Subcutaneous abdominal adipose tissue (tissue), 5 donors: Measurements from ENCODE around the gene NPPC.

Source experiments
- H3K27ac ChIP-seq: one replicate; pipeline ENCODE4 v1.7.0; 2013; ENCODE audit warnings: low read depth, mild to moderate bottlenecking, inconsistent platforms, low read length, moderate library complexity
- H3K27me3 ChIP-seq, 5 donors: one replicate each; pipeline ENCODE4 v1.7.0; 2013; ENCODE audit warnings: low read length in 5 of 5, inconsistent platforms in 1 of 5; ENCODE audit not compliant: control insufficient read depth in 5 of 5, insufficient read depth in 4 of 5
- H3K36me3 ChIP-seq, 5 donors: one replicate each; pipeline ENCODE4 v1.7.0; 2013; ENCODE audit warnings: low read length in 5 of 5; ENCODE audit not compliant: control insufficient read depth in 5 of 5, insufficient read depth in 5 of 5
- H3K4me1 ChIP-seq, 5 donors: one replicate each; pipeline ENCODE4 v1.7.0; 2013; ENCODE audit warnings: low read length in 5 of 5, mild to moderate bottlenecking in 3 of 5, moderate library complexity in 1 of 5; ENCODE audit not compliant: control insufficient read depth in 5 of 5, insufficient read depth in 5 of 5
- H3K4me3 ChIP-seq, 5 donors: one replicate each; pipeline ENCODE4 v1.7.0; 2013; ENCODE audit warnings: low read length in 5 of 5, low read depth in 1 of 5
- H3K9ac ChIP-seq, 5 donors: one replicate each; pipeline ENCODE4 v1.7.0; 2013; ENCODE audit warnings: low read length in 5 of 5, mild to moderate bottlenecking in 4 of 5, moderate library complexity in 3 of 5
- H3K9me3 ChIP-seq, 5 donors: one replicate each; pipeline ENCODE4 v1.7.0; 2013; ENCODE audit warnings: low read length in 5 of 5; ENCODE audit not compliant: control insufficient read depth in 5 of 5
- donor health status: healthy.
- donor health status: healthy.
- donor health status: healthy.
- donor health status: healthy.
- donor health status: healthy.

NPPC gene

GRCh38 chr2:231879216-231879615, 47.0 kb downstream of the NPPC start:
- no peak overlapping the region for H3K9ac ChIP-seq
- peaks cover 3 to 20% (median 10%) of the 10 kb centered on the region in 5 donors for H3K27me3 ChIP-seq
- H3K36me3 ChIP-seq, result no peaks in the 10 kb centered on the region
- H3K4me3 ChIP-seq, result no peak overlapping the region
- no peaks in the 10 kb centered on the region for H3K9me3 ChIP-seq
- H3K27ac ChIP-seq, result no peak overlapping the region
- peaks cover 0 to 9% (median 8%) of the 10 kb centered on the region in 5 donors for H3K4me1 ChIP-seq

GRCh38 chr2:231877533-231878456, 48.4 kb downstream of the NPPC start:
- Histone ChIP-seq H3K27ac (no peak overlapping the region), H3K4me3 (no peak overlapping the region), H3K27me3 (peaks cover 0 to 15% (median 10%) of the 10 kb centered on the region in 5 donors), H3K9me3 (no peaks in the 10 kb centered on the region), H3K4me1 (no peaks in the 10 kb centered on the region), H3K36me3 (no peaks in the 10 kb centered on the region), H3K9ac (no peak overlapping the region)

GRCh38 chr2:231874944-231875343, 51.3 kb downstream of the NPPC start:
- no peak overlapping the region for H3K9ac ChIP-seq
- H3K4me1 ChIP-seq, result no peaks in the 10 kb centered on the region
- H3K27ac ChIP-seq, result no peak overlapping the region
- H3K4me3 ChIP-seq, result no peak overlapping the region
- H3K36me3 ChIP-seq, result no peaks in the 10 kb centered on the region
- H3K9me3 ChIP-seq, result no peaks in the 10 kb centered on the region
- peaks cover 0 to 11% (median 4%) of the 10 kb centered on the region in 5 donors for H3K27me3 ChIP-seq
